Liver (tissue), 9 donors: Measurements from ENCODE around the gene AGBL4. TPM values are rescaled to one million over a fixed set of nuclear protein-coding genes. Genes with fewer than 3 reads are reported as not detected.

Experiments used
- DNase-seq: peaks from one replicate; pipeline ENCODE4 v3.0.0-alpha.2; 2017; ENCODE audit warnings: low spot score
- H3K27ac ChIP-seq, 2 donors: one replicate each; pipeline ENCODE4 v1.7.0; 2013; ENCODE audit warnings: inconsistent platforms in 2 of 2, low read length in 2 of 2, control low read depth in 1 of 2, low read depth in 1 of 2, mild to moderate bottlenecking in 1 of 2
- H3K27me3 ChIP-seq, 4 donors: one replicate each; pipeline versions ENCODE4 v1.6.1 to v1.7.0; 2013; ENCODE audit warnings: low read length in 3 of 4, inconsistent platforms in 1 of 4, mild to moderate bottlenecking in 1 of 4, moderate library complexity in 1 of 4; ENCODE audit not compliant: control insufficient read depth in 4 of 4, insufficient read depth in 4 of 4
- H3K36me3 ChIP-seq, 4 donors: one replicate each; pipeline versions ENCODE4 v1.6.1 to v1.7.0; 2013; ENCODE audit warnings: low read length in 3 of 4, mild to moderate bottlenecking in 3 of 4, low read depth in 1 of 4, moderate library complexity in 1 of 4; ENCODE audit not compliant: control insufficient read depth in 4 of 4, insufficient read depth in 3 of 4
- H3K4me1 ChIP-seq, 4 donors: one replicate each; pipeline versions ENCODE4 v1.6.1 to v1.7.0; 2013; ENCODE audit warnings: low read length in 3 of 4, mild to moderate bottlenecking in 3 of 4, moderate library complexity in 1 of 4; ENCODE audit not compliant: control insufficient read depth in 4 of 4, insufficient read depth in 4 of 4
- H3K4me3 ChIP-seq, 3 donors: one replicate each; pipeline versions ENCODE4 v1.6.1 to v1.7.0; 2013; ENCODE audit warnings: low read length in 3 of 3, control low read depth in 1 of 3, low read depth in 1 of 3, mild to moderate bottlenecking in 1 of 3
- H3K9ac ChIP-seq, 2 donors: one replicate each; pipeline ENCODE4 v1.7.0; 2013; ENCODE audit warnings: low read length in 2 of 2, mild to moderate bottlenecking in 2 of 2, moderate library complexity in 2 of 2, control low read depth in 1 of 2, low read depth in 1 of 2
- H3K9me3 ChIP-seq, 4 donors: one replicate each; pipeline versions ENCODE4 v1.6.1 to v1.7.0; 2013; ENCODE audit warnings: low read length in 3 of 4; ENCODE audit not compliant: control insufficient read depth in 4 of 4
- EGR1 ChIP-seq, 2 donors: IDR thresholded peaks; 2 replicates each; pipeline ENCODE4 v1.6.1; 2016 to 2018; ENCODE audit warnings: antibody characterized with exemption in 2 of 2, low read depth in 2 of 2
- FOXA1 ChIP-seq: IDR thresholded peaks from 2 replicates; pipeline ENCODE4 v1.6.1; 2016; ENCODE audit warnings: antibody characterized with exemption
- GABPA ChIP-seq, 2 donors: IDR thresholded peaks in 1 of 2; conservative IDR thresholded peaks in 1 of 2; 2 replicates each; pipeline ENCODE4 v1.6.1; 2016; ENCODE audit warnings: antibody characterized with exemption in 2 of 2, mild to moderate bottlenecking in 1 of 2, moderate library complexity in 1 of 2
- HNF4A ChIP-seq, 2 donors: conservative IDR thresholded peaks; 2 replicates each; pipeline ENCODE4 v1.6.1; 2016; ENCODE audit warnings: antibody characterized with exemption in 2 of 2, mild to moderate bottlenecking in 2 of 2
- HNF4G ChIP-seq: IDR thresholded peaks from 2 replicates; pipeline ENCODE4 v1.6.1; 2016; ENCODE audit warnings: antibody characterized with exemption
- JUND ChIP-seq, 2 donors: IDR thresholded peaks; 2 replicates each; pipeline ENCODE4 v1.6.1; 2016; ENCODE audit warnings: antibody characterized with exemption in 2 of 2
- NR2F2 ChIP-seq: IDR thresholded peaks from 2 replicates; pipeline ENCODE4 v1.6.1; 2016; ENCODE audit warnings: antibody characterized with exemption
- RAD21 ChIP-seq, 2 donors: IDR thresholded peaks; 2 replicates each; pipeline ENCODE4 v1.6.1; 2016; ENCODE audit warnings: antibody characterized with exemption in 2 of 2, mild to moderate bottlenecking in 2 of 2
- RXRA ChIP-seq, 2 donors: IDR thresholded peaks; 2 replicates each; pipeline ENCODE4 v1.6.1; 2017 to 2018; ENCODE audit warnings: antibody characterized with exemption in 2 of 2, mild to moderate bottlenecking in 1 of 2
- SP1 ChIP-seq: IDR thresholded peaks from 2 replicates; pipeline ENCODE4 v1.6.1; 2018; ENCODE audit warnings: antibody characterized with exemption, mild to moderate bottlenecking
- TAF1 ChIP-seq: conservative IDR thresholded peaks from 2 replicates; pipeline ENCODE4 v1.6.1; 2016; ENCODE audit warnings: antibody characterized with exemption, mild to moderate bottlenecking
- YY1 ChIP-seq: IDR thresholded peaks from 2 replicates; pipeline ENCODE4 v1.6.1; 2016; ENCODE audit warnings: antibody characterized with exemption, mild to moderate bottlenecking
- WGBS: extraction: QIAGEN DNeasy Blood & Tissue Kit; methylation state at CpG from one replicate; pipeline ENCODE4 v1.1.7; 2013; 5-methylcytosine and 5-hydroxymethylcytosine counted together
- polyA plus RNA-seq, 2 donors: library from polyadenylated mRNA; stranded (reverse) in 1 of 2; unstranded in 1 of 2; fragments of 200-250 nt in 1 of 2; fragments of >200 nt in 1 of 2; fragmentation: Nextera tagmentation in 1 of 2; extraction: Ambion mirVana in 1 of 2; gene quantifications; one replicate each; pipeline versions ENCODE4 v1.2.1 to v1.2.3, GENCODE V29; 2013 to 2015
- total RNA-seq, 2 donors: library from RNA; depleted of rRNA; stranded (reverse); fragments of >200 nt; gene quantifications; one replicate each; pipeline ENCODE4 v1.2.3, GENCODE V29; 2014
- TF ChIP-seq, protein P1 (sequence below): IDR thresholded peaks from 2 replicates; pipeline ENCODE4 v1.6.1; 2016; ENCODE audit warnings: antibody characterized with exemption, mild to moderate bottlenecking
- TF ChIP-seq, protein P2 (sequence below): IDR thresholded peaks from 2 replicates; pipeline ENCODE4 v1.6.1; 2016; ENCODE audit warnings: antibody characterized with exemption
- TF ChIP-seq, protein P3 (sequence below): IDR thresholded peaks from 2 replicates; pipeline ENCODE4 v1.6.1; 2016; ENCODE audit warnings: antibody characterized with exemption
- TF ChIP-seq, protein P4 (sequence below): fragments of 150-350 bp; IDR thresholded peaks from 2 replicates; pipeline ENCODE4 v1.5.1; 2017; ENCODE audit warnings: improper control_type of control experiment, low read depth, low read length; ENCODE audit not compliant: missing input control
- donor health status: healthy.
- donor health status: healthy.
- donor health status: healthy.
- donor health status: healthy.
- donor health status: healthy.

AGBL4 gene
- total and polyA plus RNA-seq, 4 donors = 0.75 to 0.76 TPM; not detected in 2

DNA sequence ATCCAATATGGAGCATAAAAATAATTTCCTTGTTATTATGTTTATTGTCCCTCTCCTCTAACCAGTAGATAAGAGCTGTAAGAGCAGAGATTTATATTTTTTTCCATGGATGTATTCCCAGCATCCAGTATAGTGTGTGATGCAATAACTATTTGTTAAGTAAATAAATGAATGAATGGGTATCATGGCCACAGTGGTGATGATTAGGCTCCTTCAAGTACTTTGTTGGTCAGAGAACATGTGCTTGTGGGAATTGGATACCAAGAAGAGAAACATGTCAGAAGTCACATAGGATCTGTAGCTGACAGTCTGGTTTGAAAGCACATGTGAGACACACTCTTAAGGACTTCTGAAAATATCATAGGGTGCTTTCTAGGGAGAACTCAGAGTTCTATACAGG lies 588.5 kb downstream of the AGBL4 start:
- H3K4me3 ChIP-seq = no peak overlapping the region
- no peaks in the 10 kb centered on the region for H3K27me3 ChIP-seq

DNA sequence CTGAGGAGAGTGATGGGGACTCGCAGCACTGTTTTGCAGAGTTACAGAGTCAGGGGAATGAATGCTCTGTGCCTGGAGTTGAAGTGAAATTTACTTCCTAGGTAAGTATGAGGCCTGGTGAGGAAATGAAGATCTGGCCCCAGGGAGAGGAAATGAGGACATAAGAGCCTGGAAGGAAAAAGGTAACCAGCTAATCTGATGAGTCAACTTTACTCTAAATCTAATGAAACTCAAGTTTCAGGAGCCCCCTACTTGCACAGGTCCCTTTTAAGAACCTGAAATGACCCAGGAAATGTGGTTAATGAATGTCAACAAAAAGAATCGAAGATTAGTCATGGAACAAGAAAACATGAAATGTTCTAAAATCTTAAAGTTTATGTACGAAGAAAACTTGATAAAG lies 599.0 kb downstream of the AGBL4 start:
- H3K27ac ChIP-seq = no peak overlapping the region
- H3K9me3 ChIP-seq = no peaks in the 10 kb centered on the region
- no peaks in the 10 kb centered on the region for H3K27me3 ChIP-seq
- TF ChIP-seq RXRA (IDR thresholded peaks at IDR 0.05) = no peak
- TF ChIP-seq GABPA (IDR thresholded peaks at IDR 0.05 in 1 of 2, conservative IDR thresholded peaks at IDR 0.05 in 1 of 2) = no peak
- TF ChIP-seq, protein P1, sequence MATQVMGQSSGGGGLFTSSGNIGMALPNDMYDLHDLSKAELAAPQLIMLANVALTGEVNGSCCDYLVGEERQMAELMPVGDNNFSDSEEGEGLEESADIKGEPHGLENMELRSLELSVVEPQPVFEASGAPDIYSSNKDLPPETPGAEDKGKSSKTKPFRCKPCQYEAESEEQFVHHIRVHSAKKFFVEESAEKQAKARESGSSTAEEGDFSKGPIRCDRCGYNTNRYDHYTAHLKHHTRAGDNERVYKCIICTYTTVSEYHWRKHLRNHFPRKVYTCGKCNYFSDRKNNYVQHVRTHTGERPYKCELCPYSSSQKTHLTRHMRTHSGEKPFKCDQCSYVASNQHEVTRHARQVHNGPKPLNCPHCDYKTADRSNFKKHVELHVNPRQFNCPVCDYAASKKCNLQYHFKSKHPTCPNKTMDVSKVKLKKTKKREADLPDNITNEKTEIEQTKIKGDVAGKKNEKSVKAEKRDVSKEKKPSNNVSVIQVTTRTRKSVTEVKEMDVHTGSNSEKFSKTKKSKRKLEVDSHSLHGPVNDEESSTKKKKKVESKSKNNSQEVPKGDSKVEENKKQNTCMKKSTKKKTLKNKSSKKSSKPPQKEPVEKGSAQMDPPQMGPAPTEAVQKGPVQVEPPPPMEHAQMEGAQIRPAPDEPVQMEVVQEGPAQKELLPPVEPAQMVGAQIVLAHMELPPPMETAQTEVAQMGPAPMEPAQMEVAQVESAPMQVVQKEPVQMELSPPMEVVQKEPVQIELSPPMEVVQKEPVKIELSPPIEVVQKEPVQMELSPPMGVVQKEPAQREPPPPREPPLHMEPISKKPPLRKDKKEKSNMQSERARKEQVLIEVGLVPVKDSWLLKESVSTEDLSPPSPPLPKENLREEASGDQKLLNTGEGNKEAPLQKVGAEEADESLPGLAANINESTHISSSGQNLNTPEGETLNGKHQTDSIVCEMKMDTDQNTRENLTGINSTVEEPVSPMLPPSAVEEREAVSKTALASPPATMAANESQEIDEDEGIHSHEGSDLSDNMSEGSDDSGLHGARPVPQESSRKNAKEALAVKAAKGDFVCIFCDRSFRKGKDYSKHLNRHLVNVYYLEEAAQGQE = no peak
- no peak for TF ChIP-seq NR2F2
- TF ChIP-seq FOXA1 = no peak
- no peak for TF ChIP-seq SP1
- TF ChIP-seq, protein P2, sequence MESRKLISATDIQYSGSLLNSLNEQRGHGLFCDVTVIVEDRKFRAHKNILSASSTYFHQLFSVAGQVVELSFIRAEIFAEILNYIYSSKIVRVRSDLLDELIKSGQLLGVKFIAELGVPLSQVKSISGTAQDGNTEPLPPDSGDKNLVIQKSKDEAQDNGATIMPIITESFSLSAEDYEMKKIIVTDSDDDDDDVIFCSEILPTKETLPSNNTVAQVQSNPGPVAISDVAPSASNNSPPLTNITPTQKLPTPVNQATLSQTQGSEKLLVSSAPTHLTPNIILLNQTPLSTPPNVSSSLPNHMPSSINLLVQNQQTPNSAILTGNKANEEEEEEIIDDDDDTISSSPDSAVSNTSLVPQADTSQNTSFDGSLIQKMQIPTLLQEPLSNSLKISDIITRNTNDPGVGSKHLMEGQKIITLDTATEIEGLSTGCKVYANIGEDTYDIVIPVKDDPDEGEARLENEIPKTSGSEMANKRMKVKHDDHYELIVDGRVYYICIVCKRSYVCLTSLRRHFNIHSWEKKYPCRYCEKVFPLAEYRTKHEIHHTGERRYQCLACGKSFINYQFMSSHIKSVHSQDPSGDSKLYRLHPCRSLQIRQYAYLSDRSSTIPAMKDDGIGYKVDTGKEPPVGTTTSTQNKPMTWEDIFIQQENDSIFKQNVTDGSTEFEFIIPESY = no peak
- H3K4me1 ChIP-seq = no peaks in the 10 kb centered on the region
- H3K9ac ChIP-seq = no peak overlapping the region
- WGBS = 79% methylated on average over 3 of the region's 3 CpGs
- no peak for DNase-seq
- H3K4me3 ChIP-seq = no peak overlapping the region
- no peaks in the 10 kb centered on the region for H3K36me3 ChIP-seq

More for the DNA sequence above, 588.5 kb downstream of the AGBL4 start:
- Histone ChIP-seq H3K4me1 (no peaks in the 10 kb centered on the region), H3K36me3 (no peaks in the 10 kb centered on the region), H3K27ac (no peak overlapping the region), H3K9me3 (peaks cover 0 to 12% (median under 1%) of the 10 kb centered on the region in 4 donors), H3K9ac (no peak overlapping the region)
- no peak for TF ChIP-seq HNF4A (conservative IDR thresholded peaks at IDR 0.05)
- TF ChIP-seq YY1 = no peak
- TF ChIP-seq HNF4G = no peak
- TF ChIP-seq, protein P3, sequence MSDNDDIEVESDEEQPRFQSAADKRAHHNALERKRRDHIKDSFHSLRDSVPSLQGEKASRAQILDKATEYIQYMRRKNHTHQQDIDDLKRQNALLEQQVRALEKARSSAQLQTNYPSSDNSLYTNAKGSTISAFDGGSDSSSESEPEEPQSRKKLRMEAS = no peak
- no peak for TF ChIP-seq FOXA1
- TF ChIP-seq, protein P1 = no peak
- no peak for TF ChIP-seq GABPA (IDR thresholded peaks at IDR 0.05 in 1 of 2, conservative IDR thresholded peaks at IDR 0.05 in 1 of 2)
- no peak for TF ChIP-seq SP1
- TF ChIP-seq TAF1 = no peak
- no peak for TF ChIP-seq RXRA (IDR thresholded peaks at IDR 0.05)
- no peak for TF ChIP-seq EGR1 (IDR thresholded peaks at IDR 0.05; ENCODE audit: low read depth in 2 of 2)
- no peak for TF ChIP-seq RAD21 (IDR thresholded peaks at IDR 0.05)
- TF ChIP-seq, protein P4, sequence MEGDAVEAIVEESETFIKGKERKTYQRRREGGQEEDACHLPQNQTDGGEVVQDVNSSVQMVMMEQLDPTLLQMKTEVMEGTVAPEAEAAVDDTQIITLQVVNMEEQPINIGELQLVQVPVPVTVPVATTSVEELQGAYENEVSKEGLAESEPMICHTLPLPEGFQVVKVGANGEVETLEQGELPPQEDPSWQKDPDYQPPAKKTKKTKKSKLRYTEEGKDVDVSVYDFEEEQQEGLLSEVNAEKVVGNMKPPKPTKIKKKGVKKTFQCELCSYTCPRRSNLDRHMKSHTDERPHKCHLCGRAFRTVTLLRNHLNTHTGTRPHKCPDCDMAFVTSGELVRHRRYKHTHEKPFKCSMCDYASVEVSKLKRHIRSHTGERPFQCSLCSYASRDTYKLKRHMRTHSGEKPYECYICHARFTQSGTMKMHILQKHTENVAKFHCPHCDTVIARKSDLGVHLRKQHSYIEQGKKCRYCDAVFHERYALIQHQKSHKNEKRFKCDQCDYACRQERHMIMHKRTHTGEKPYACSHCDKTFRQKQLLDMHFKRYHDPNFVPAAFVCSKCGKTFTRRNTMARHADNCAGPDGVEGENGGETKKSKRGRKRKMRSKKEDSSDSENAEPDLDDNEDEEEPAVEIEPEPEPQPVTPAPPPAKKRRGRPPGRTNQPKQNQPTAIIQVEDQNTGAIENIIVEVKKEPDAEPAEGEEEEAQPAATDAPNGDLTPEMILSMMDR = no peak
- TF ChIP-seq JUND (IDR thresholded peaks at IDR 0.05) = no peak
- DNase-seq = no peak
